HG02870 (cell line): ENCODE measurements around the gene BDNF.
"Not testable (repeated sequence)": the region's sequence is repeated elsewhere in the genome, so short reads cannot be mapped to it uniquely, and the experiment has no call there.

ENCODE experiments used
- ATAC-seq: cut with Tn5 transposase; IDR thresholded peaks from one replicate; pipeline ENCODE4 v1.9.1; 2021; ENCODE audit warnings: mild to moderate bottlenecking, moderate library complexity; ENCODE audit not compliant: unreplicated experiment

The BDNF gene

GRCh38 chr11:27672836-27673464 lies 27.3 kb downstream of the BDNF start:
- ATAC-seq = no peak

GRCh38 chr11:27665508-27666101 lies 34.6 kb downstream of the BDNF start:
- ATAC-seq = not testable (repeated sequence)

- no peak for ATAC-seq
Observed at GRCh38 chr11:27663326-27663725, 36.9 kb downstream of the BDNF start.

GRCh38 chr11:27660171-27660570 lies 40.1 kb downstream of the BDNF start:
- no peak for ATAC-seq

- ATAC-seq = no peak
Observed at GRCh38 chr11:27658535-27659236, 41.6 kb downstream of the BDNF start.

GRCh38 chr11:27656806-27657483 lies 43.3 kb downstream of the BDNF start:
- no peak for ATAC-seq

- ATAC-seq = no peak
Observed at GRCh38 chr11:27656320-27656719, 43.9 kb downstream of the BDNF start.

GRCh38 chr11:27653990-27654758 lies 46.1 kb downstream of the BDNF start:
- no peak for ATAC-seq

GRCh38 chr11:27651711-27652110 lies 48.5 kb downstream of the BDNF start:
- no peak for ATAC-seq

GRCh38 chr11:27650988-27651387 lies 49.3 kb downstream of the BDNF start:
- no peak for ATAC-seq

- no peak for ATAC-seq
Observed at GRCh38 chr11:27649800-27650199, 50.5 kb downstream of the BDNF start.

- ATAC-seq = no peak
Observed at GRCh38 chr11:27648840-27649239, 51.4 kb downstream of the BDNF start.

GRCh38 chr11:27646051-27646818 lies 54.0 kb downstream of the BDNF start:
- no peak for ATAC-seq

- ATAC-seq = no peak
Observed at GRCh38 chr11:27642954-27643353, 57.3 kb downstream of the BDNF start.

GRCh38 chr11:27640954-27641353 lies 59.3 kb downstream of the BDNF start:
- no peak for ATAC-seq

- no peak for ATAC-seq
Observed at GRCh38 chr11:27635567-27636037, 64.7 kb downstream of the BDNF start.

GRCh38 chr11:27634776-27635175 lies 65.5 kb downstream of the BDNF start:
- ATAC-seq = not testable (repeated sequence)

- ATAC-seq = not testable (repeated sequence)
Observed at GRCh38 chr11:27634282-27634681, 66.0 kb downstream of the BDNF start.

- not testable (repeated sequence) for ATAC-seq
Observed at GRCh38 chr11:27629023-27629422, 71.2 kb downstream of the BDNF start.

- ATAC-seq = no peak
Observed at GRCh38 chr11:27627979-27628378, 72.3 kb downstream of the BDNF start.
